Suprapubic skin (tissue), 4 donors: ENCODE results near the gene SNX13.

Experiments
- CTCF ChIP-seq, 2 donors: fragments of 200-600 bp in 1 of 2; fragments of 450-650 bp in 1 of 2; sonication (generic) in 1 of 2; IDR thresholded peaks; one replicate each; pipeline ENCODE4 v1.5.1; 2016 to 2019; ENCODE audit warnings: antibody characterized with exemption in 2 of 2, mild to moderate bottlenecking in 1 of 2, moderate library complexity in 1 of 2
- EP300 ChIP-seq: sonication (generic); formaldehyde crosslinking; IDR thresholded peaks from one replicate; pipeline ENCODE4 v1.6.1; 2017; ENCODE audit warnings: antibody characterized with exemption
- POLR2A ChIP-seq, 2 donors: fragments of 450-650 bp; IDR thresholded peaks; one replicate each; pipeline ENCODE4 v1.6.1; 2017; ENCODE audit warnings: antibody characterized with exemption in 2 of 2, mild to moderate bottlenecking in 2 of 2, moderate library complexity in 2 of 2
- POLR2AphosphoS5 ChIP-seq, 3 donors: sonication (generic); formaldehyde crosslinking; IDR thresholded peaks; one replicate each; pipeline ENCODE4 v1.6.1; 2017; ENCODE audit warnings: antibody characterized with exemption in 3 of 3

GRCh38 chr7:17931069-17931468 lies 9.2 kb downstream of the SNX13 start:
- TF ChIP-seq EP300 (no peak), CTCF (IDR thresholded peaks at IDR 0.05) (no peak), POLR2AphosphoS5 (IDR thresholded peaks at IDR 0.05) (no peak), POLR2A (IDR thresholded peaks at IDR 0.05) (no peak)
